Peyer's patch (tissue), 4 donors: ENCODE results near the gene SLC25A30.

Experiments
- POLR2A ChIP-seq, 2 donors: fragments of 450-650 bp; IDR thresholded peaks; one replicate each; pipeline ENCODE4 v1.5.1; 2017; ENCODE audit warnings: antibody characterized with exemption in 2 of 2, mild to moderate bottlenecking in 2 of 2, moderate library complexity in 2 of 2
- TF ChIP-seq, protein P1 (sequence below), 6 experiments: fragments of 450-650 bp in 4 of 6; fragments of 200-600 bp in 2 of 6; sonication (generic) in 1 of 6; IDR thresholded peaks; one replicate each; pipeline ENCODE4 v1.5.1; 2017 to 2019; ENCODE audit warnings: antibody characterized with exemption in 6 of 6, mild to moderate bottlenecking in 3 of 6, moderate library complexity in 1 of 6

DNA sequence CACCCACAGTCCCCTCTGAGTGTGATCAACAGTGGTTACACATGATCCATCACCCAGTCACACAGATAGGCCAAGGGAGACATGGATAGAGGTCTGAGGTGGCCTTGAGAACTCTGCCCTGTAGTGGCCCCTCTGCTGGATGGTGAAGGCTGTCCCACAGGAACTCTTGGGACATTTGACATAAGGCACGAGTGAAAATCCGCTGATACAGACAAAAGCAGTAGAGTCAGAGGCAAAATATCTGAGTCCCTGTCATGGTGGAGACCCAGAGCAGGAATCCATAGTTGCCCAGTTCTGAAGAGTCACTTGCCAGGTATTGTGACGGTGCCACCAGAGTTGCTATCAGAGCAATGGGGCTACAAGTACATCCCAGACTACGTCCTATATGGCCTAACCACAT lies 18.8 kb upstream of the SLC25A30 start:
- TF ChIP-seq, protein P1, sequence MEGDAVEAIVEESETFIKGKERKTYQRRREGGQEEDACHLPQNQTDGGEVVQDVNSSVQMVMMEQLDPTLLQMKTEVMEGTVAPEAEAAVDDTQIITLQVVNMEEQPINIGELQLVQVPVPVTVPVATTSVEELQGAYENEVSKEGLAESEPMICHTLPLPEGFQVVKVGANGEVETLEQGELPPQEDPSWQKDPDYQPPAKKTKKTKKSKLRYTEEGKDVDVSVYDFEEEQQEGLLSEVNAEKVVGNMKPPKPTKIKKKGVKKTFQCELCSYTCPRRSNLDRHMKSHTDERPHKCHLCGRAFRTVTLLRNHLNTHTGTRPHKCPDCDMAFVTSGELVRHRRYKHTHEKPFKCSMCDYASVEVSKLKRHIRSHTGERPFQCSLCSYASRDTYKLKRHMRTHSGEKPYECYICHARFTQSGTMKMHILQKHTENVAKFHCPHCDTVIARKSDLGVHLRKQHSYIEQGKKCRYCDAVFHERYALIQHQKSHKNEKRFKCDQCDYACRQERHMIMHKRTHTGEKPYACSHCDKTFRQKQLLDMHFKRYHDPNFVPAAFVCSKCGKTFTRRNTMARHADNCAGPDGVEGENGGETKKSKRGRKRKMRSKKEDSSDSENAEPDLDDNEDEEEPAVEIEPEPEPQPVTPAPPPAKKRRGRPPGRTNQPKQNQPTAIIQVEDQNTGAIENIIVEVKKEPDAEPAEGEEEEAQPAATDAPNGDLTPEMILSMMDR (IDR thresholded peaks at IDR 0.05) = no peak
- TF ChIP-seq POLR2A (IDR thresholded peaks at IDR 0.05) = no peak
